KBM-7 (cell line): Measurements from ENCODE around the gene MAB21L3.
A peak's percentile ranks its signal among the peaks of the same experiment; 100 is the strongest.
"Not testable (repeated sequence)": the region's sequence is repeated elsewhere in the genome, so short reads cannot be mapped to it uniquely, and the experiment has no call there.

Experiments
- DNase-seq: peaks from one replicate; pipeline ENCODE4 v3.0.0-alpha.2; 2015
- in situ Hi-C: fragments of 300-500 bp; cut with MboI; formaldehyde crosslinking; loops from 2 replicates; pipeline ENCODE4 v1.14.3; 2020; ENCODE audit warnings: low sequenced_read_pairs, low pct_unique_long_range_greater_than_20kb, mixed read lengths

The MAB21L3 gene

GRCh38 chr1:116131170-116131569, 20.0 kb downstream of the MAB21L3 start:
- DNase-seq = no peak
- in situ Hi-C loops = no loop called here

- peak; percentile 8 for DNase-seq
- in situ Hi-C loops = no loop called here
These were observed 20.8 kb downstream of the MAB21L3 start for GRCh38 chr1:116131866-116132605.

- DNase-seq = peak; percentile 8
- in situ Hi-C loops = no loop called here
These were observed 22.7 kb downstream of the MAB21L3 start for GRCh38 chr1:116133696-116134475.

DNA sequence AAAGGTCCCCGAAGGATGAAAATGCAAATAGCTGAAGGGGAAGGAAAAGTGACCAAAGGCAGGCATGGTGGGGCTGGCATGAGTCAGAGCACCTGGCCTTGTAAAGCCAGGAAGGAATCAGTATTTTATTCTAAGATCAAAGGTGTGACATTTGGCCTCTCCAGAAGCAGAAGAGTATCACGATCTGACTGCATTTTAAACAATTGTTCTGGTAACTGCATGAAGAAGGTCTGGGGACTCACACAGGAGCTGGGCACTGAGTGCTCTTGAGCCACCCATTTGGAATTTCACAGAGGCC, 23.2 kb downstream of the MAB21L3 start:
- DNase-seq = no peak
- in situ Hi-C loops = no loop called here

DNA sequence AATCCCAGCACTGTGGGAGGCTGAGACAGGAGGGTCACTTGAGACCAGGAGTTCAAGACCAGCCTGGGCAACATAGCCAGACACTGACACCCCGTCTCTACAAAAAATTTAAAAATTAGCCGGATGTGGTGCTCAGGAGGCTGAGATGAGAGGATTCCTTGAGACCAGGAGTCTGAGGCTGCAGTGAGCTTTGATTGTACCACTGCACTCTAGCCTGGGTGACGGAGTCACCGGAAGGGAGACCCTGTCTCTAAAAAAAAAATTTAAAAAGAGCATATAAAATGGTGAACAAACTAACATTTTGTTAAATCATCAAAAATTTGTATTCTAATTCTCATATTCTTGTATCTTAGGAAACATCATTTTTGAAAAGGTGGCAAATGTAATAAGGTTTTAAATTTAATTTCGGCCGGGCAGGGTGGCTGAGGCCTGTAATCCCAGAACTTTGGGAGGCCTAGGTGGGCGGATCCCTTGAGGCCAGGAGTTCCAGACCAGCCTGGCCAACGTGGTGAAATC, 27.1 kb downstream of the MAB21L3 start:
- no peak for DNase-seq
- in situ Hi-C loops = no loop called here

GRCh38 chr1:116139592-116140134, 28.5 kb downstream of the MAB21L3 start:
- DNase-seq = no peak
- in situ Hi-C loops = no loop called here

- in situ Hi-C loops = no loop called here
- no peak for DNase-seq
These were observed 33.0 kb downstream of the MAB21L3 start for GRCh38 chr1:116144151-116144550.

DNA sequence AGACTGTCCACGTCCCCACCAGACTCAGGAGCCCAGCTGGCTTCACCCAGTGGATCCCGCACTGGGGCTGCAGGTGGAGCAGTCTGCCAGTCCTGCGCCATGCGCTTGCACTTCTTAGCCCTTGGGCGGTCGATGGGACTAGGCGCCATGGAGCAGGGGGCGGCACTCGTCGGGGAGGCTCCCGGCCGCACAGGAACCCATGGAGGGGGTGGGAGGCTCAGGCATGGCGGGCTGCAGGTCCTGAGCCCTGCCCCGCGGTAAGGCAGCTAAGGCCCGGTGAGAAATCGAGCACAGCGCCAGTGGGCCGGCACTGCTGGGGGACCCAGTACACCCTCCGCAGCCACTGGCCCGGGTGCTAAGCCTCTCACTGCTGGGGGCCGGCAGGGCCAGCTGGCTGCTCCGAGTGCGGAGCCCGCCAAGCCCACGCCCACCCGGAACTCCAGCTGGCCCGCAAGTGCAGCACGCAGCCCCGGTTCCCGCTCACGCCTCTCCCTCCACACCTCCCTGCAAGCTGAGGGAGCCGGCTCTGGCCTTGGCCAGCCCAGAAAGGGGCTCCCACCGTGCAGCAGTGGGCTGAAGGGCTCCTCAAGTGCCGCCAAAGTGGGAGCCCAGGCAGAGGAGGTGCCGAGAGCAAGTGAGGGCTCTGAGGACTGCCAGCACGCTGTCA, 35.4 kb downstream of the MAB21L3 start:
- in situ Hi-C loops, DNase-seq: not testable (repeated sequence)

DNA sequence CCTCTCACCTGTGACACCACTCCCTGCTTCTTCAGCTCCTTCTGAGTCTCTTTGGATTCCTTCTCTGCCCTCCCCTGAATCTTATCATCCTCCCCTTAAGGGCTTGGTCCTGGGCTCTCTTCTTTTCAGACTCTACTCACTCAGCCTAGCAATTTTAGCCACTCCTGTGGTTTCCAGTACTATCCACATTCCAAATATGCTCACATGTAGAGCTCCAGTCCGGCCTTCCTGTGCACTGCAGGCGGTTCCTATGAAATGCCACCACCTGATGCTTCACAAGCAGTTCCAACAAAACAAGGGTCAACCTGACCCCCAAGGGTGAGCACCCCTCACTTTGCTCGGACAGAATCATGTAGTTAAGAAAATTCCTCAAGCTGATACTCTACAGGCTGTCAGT, 35.9 kb downstream of the MAB21L3 start:
- in situ Hi-C loops = no loop called here
- no peak for DNase-seq

GRCh38 chr1:116147972-116148371, 36.8 kb downstream of the MAB21L3 start:
- no peak for DNase-seq
- in situ Hi-C loops = no loop called here

DNA sequence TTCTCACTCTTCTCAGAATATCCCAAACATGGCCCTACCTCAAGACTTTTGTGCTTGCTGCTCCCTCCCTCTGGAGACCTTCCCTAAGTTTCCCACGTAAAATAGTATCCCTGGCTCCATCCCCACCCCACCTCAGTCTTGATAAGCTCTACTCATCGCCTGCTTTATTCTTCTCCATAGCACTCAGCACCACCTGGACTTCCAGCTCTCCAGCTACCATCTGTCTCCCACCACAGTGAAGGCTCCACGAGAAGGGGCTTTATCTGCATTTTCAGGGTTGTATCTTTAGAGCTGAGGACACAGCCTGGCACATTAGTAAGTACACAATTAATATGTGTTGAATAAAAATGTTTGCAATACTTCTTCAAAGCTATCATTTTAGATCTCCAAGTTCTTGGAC, 37.8 kb downstream of the MAB21L3 start:
- in situ Hi-C loops = no loop called here
- no peak for DNase-seq

- in situ Hi-C loops = no loop called here
- DNase-seq = no peak
These were observed 39.2 kb downstream of the MAB21L3 start for GRCh38 chr1:116150368-116150767.

DNA sequence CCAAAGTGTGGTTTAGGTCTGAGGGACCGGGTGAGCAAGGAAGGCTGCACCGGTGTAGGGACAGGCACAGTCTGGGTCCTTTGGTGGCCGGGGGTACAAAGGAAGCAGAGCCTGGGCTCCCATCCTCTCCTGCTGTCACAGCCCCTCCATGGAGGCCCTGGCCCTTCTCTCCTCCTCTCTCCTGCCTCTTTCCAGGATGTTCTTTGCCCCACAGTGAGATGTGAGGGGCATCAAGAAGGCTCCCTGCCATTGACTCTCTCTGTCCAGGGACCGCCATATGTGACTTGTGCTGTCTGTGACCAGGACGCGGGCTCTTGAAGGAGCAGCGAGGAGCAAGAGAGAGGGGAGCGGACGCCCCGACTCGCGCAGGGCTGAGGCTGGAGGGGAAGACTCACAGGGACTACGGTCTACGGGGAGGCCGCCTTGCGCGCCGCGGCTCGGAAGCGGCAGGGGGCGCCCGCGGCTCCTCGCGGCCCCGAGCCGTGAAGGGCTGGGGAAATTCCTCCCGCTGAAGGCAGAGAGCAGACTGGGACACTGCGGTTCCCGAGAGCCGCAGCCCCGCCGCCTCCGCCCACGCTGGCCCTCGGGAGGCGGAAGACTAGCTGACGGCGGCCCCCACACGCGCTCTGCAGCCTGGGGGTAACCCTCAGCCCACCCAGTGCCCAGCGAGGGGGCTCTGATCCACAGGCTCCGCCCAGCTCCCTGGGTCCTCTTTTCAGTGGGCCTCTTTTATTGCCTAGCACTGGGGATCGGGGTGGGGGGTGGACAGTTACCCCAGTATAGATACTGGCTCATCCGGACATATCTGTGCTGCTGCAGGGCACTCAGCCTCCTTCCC, 40.8 kb downstream of the MAB21L3 start:
- in situ Hi-C loops = no loop called here

GRCh38 chr1:116152577-116152943, 41.4 kb downstream of the MAB21L3 start:
- in situ Hi-C loops = no loop called here
- no peak for DNase-seq

More for the DNA sequence above, 40.8 kb downstream of the MAB21L3 start:
- DNase-seq = peak; percentile 89

DNA sequence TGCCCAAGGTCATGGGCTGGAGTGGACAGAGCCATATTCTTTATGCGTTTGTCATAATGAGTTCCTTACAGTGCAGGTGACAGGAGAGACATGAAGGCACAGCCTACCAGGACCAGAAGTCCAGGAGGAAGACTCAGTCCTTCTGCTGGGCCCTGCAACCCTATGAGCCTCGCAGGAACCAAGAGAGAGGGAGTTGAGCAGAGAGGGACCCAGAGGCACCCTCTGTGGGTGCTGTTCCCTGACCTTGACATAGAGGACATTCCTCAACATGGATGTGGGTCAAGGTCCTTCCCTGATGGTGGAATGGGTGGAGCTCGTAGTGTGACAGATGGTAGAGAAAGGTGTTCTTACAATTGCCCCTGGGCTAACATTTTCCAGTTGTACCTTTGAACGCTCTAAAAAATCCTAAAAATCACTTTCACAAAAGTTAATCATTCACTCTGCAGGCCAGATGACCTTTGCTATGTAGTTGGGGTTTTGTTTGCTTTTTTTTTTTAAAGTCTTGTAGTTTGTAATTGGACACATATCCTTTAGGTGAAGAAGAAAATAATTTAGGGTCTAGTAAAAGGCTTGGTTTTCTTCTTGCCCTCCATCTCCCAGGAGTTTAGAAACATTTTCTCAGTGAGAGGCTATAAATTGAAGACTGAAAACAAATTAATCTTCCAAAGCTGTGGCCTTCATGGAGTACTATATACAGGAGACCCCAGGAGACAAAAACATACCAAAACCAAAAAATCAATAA, 41.9 kb downstream of the MAB21L3 start:
- in situ Hi-C loops = no loop called here
- DNase-seq = no peak

GRCh38 chr1:116153692-116154031, 42.5 kb downstream of the MAB21L3 start:
- in situ Hi-C loops = no loop called here
- DNase-seq = no peak

- DNase-seq = no peak
- in situ Hi-C loops = no loop called here
These were observed 43.3 kb downstream of the MAB21L3 start for GRCh38 chr1:116154536-116154935.

GRCh38 chr1:116157096-116157495, 45.9 kb downstream of the MAB21L3 start:
- no peak for DNase-seq
- in situ Hi-C loops = no loop called here

GRCh38 chr1:116159177-116159576, 48.0 kb downstream of the MAB21L3 start:
- DNase-seq = no peak
- in situ Hi-C loops = no loop called here
